HG03025 (cell line): ENCODE data around the gene NME7.
A peak's percentile ranks its signal among the peaks of the same experiment; 100 is the strongest.
"Not testable (repeated sequence)": the region's sequence is repeated elsewhere in the genome, so short reads cannot be mapped to it uniquely, and the experiment has no call there.

Experiments
- ATAC-seq: cut with Tn5 transposase; IDR thresholded peaks from one replicate; pipeline ENCODE4 v1.9.1; 2021; ENCODE audit warnings: mild to moderate bottlenecking, moderate library complexity; ENCODE audit not compliant: unreplicated experiment, low FRiP score

The NME7 gene

GRCh38 chr1:169367686-169368405 lies at the start of gene NME7, which contains the start of gene BLZF1:
NME7 (minus strand) TSS chr1:169367797; CDS start chr1:169367710, 87 bp downstream.
BLZF1 (plus strand) TSS chr1:169368195; CDS start chr1:169369523, 1,328 bp downstream.
- ATAC-seq = peak; percentile 99

GRCh38 chr1:169414952-169415351 lies 47.4 kb upstream of the NME7 start:
- no peak for ATAC-seq

- not testable (repeated sequence) for ATAC-seq
Observed at GRCh38 chr1:169408340-169408739, 40.7 kb upstream of the NME7 start.

GRCh38 chr1:169402578-169402977 lies 35.0 kb upstream of the NME7 start:
- not testable (repeated sequence) for ATAC-seq

- no peak for ATAC-seq
Observed at GRCh38 chr1:169395955-169396354, 28.4 kb upstream of the NME7 start.

- no peak for ATAC-seq
Observed at GRCh38 chr1:169392406-169392805, 24.8 kb upstream of the NME7 start.

GRCh38 chr1:169390303-169390702 lies 22.7 kb upstream of the NME7 start:
- ATAC-seq = peak; percentile 39

- no peak for ATAC-seq
Observed at GRCh38 chr1:169387399-169387798, 19.8 kb upstream of the NME7 start.

- no peak for ATAC-seq
Observed at GRCh38 chr1:169383449-169383848, 15.9 kb upstream of the NME7 start.

- ATAC-seq = no peak
Observed at GRCh38 chr1:169381162-169381561, 13.6 kb upstream of the NME7 start.

- ATAC-seq = no peak
Observed at GRCh38 chr1:169371404-169371803, 3.8 kb upstream of the NME7 start.

- no peak for ATAC-seq
Observed at GRCh38 chr1:169368406-169368769, 791 bp upstream of the NME7 start.

GRCh38 chr1:169367096-169367685 lies 406 bp downstream of the NME7 start:
- ATAC-seq = no peak

- ATAC-seq = no peak
Observed at GRCh38 chr1:169364948-169365347, 2.6 kb downstream of the NME7 start.

- ATAC-seq = no peak
Observed at GRCh38 chr1:169363046-169363730, 4.4 kb downstream of the NME7 start.

GRCh38 chr1:169361281-169361680 lies 6.3 kb downstream of the NME7 start:
- ATAC-seq = no peak

- ATAC-seq = no peak
Observed at GRCh38 chr1:169360415-169360814, 7.2 kb downstream of the NME7 start.

GRCh38 chr1:169348383-169349036 lies 19.1 kb downstream of the NME7 start:
- no peak for ATAC-seq

- ATAC-seq = no peak
Observed at GRCh38 chr1:169347688-169348382, 19.8 kb downstream of the NME7 start.

GRCh38 chr1:169346036-169346589 lies 21.5 kb downstream of the NME7 start:
- ATAC-seq = no peak
